ENCODE results near the gene NOPCHAP1.

DNA sequence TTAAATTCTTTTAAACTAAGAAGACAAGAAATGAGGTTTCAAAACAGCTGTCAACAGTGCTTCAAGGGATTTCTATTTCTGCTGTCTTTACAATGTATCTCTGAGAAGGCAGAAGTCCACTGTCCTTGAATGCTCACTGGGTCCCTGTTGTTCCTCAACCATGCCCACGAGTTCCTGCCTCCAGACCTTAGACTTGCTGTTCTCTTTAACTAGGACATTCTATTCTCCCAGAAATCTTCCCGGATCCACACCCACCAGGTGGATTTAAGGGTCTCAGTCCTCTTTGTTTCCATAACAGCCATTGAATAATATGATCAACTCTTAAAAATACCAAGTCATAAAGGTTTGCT lies 21.3 kb upstream of the NOPCHAP1 start:
- TF ChIP-seq, protein P1, sequence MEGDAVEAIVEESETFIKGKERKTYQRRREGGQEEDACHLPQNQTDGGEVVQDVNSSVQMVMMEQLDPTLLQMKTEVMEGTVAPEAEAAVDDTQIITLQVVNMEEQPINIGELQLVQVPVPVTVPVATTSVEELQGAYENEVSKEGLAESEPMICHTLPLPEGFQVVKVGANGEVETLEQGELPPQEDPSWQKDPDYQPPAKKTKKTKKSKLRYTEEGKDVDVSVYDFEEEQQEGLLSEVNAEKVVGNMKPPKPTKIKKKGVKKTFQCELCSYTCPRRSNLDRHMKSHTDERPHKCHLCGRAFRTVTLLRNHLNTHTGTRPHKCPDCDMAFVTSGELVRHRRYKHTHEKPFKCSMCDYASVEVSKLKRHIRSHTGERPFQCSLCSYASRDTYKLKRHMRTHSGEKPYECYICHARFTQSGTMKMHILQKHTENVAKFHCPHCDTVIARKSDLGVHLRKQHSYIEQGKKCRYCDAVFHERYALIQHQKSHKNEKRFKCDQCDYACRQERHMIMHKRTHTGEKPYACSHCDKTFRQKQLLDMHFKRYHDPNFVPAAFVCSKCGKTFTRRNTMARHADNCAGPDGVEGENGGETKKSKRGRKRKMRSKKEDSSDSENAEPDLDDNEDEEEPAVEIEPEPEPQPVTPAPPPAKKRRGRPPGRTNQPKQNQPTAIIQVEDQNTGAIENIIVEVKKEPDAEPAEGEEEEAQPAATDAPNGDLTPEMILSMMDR (conservative IDR thresholded peaks at IDR 0.05; ENCODE audit: low read depth, low read length): no peak
- TF ChIP-seq RAD21 (IDR thresholded peaks at IDR 0.05; ENCODE audit: low read length): no peak
- no peak for TF ChIP-seq POLR2A (IDR thresholded peaks at IDR 0.05; ENCODE audit: low read depth, low read length)
- TF ChIP-seq SMC3 (IDR thresholded peaks at IDR 0.05; ENCODE audit: low read depth, low read length): no peak
- TF ChIP-seq FOS (IDR thresholded peaks at IDR 0.05; ENCODE audit: low read depth, low read length): no peak
- TF ChIP-seq CHD1 (IDR thresholded peaks at IDR 0.05; ENCODE audit: low read depth, low read length): no peak
- TF ChIP-seq RCOR1 (IDR thresholded peaks at IDR 0.05; ENCODE audit: insufficient replicate concordance, low read length): no peak
- TF ChIP-seq, protein P2, sequence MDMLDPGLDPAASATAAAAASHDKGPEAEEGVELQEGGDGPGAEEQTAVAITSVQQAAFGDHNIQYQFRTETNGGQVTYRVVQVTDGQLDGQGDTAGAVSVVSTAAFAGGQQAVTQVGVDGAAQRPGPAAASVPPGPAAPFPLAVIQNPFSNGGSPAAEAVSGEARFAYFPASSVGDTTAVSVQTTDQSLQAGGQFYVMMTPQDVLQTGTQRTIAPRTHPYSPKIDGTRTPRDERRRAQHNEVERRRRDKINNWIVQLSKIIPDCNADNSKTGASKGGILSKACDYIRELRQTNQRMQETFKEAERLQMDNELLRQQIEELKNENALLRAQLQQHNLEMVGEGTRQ (IDR thresholded peaks at IDR 0.05; ENCODE audit: low read depth, low read length): no peak
- TF ChIP-seq RFX5 (IDR thresholded peaks at IDR 0.05; ENCODE audit: low read depth, low read length): no peak
- TF ChIP-seq CEBPB (IDR thresholded peaks at IDR 0.05; ENCODE audit: low read depth, low read length): no peak
- TF ChIP-seq MXI1 (IDR thresholded peaks at IDR 0.05; ENCODE audit: borderline replicate concordance, low read depth, low read length): no peak
- no peak for TF ChIP-seq MAZ (IDR thresholded peaks at IDR 0.05; ENCODE audit: borderline replicate concordance, low read depth, low read length)
- TF ChIP-seq BHLHE40 (IDR thresholded peaks at IDR 0.05; ENCODE audit: low read depth, low read length): no peak
- TF ChIP-seq, protein P3, sequence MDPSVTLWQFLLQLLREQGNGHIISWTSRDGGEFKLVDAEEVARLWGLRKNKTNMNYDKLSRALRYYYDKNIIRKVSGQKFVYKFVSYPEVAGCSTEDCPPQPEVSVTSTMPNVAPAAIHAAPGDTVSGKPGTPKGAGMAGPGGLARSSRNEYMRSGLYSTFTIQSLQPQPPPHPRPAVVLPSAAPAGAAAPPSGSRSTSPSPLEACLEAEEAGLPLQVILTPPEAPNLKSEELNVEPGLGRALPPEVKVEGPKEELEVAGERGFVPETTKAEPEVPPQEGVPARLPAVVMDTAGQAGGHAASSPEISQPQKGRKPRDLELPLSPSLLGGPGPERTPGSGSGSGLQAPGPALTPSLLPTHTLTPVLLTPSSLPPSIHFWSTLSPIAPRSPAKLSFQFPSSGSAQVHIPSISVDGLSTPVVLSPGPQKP (IDR thresholded peaks at IDR 0.05; ENCODE audit: borderline replicate concordance, low read depth, low read length): no peak

All from IMR-90 (cell line).